GM18951 (cell line): ENCODE results near the gene JPT1.

Experiments
- POLR2A ChIP-seq: IDR thresholded peaks from 4 replicates; pipeline ENCODE4 v1.6.1; 2011; ENCODE audit warnings: mild to moderate bottlenecking; ENCODE audit not compliant: insufficient read length, insufficient read depth; ENCODE audit errors: extremely low read depth
- in situ Hi-C: fragments of 300-500 bp; cut with MboI; formaldehyde crosslinking; loops from one replicate; pipeline ENCODE4 v1.12.0; 2022; ENCODE audit warnings: low sequenced_read_pairs, mixed read lengths, inconsistent platforms; ENCODE audit not compliant: unreplicated experiment

The JPT1 gene

GRCh38 chr17:75130632-75131277 is 23.6 kb downstream of the JPT1 start:
- in situ Hi-C loops: loop anchor here (25.0 kb wide), 1 partner anchor 1807 kb away; no protein-coding TSS in a partner anchor
- no peak for TF ChIP-seq POLR2A

- in situ Hi-C loops: loop anchor here (25.0 kb wide), 1 partner anchor 1807 kb away; no protein-coding TSS in a partner anchor
- TF ChIP-seq POLR2A: peak; percentile 10
Observed at GRCh38 chr17:75130059-75130631, 24.2 kb downstream of the JPT1 start.

GRCh38 chr17:75129576-75129975 is 24.7 kb downstream of the JPT1 start:
- in situ Hi-C loops: loop anchor here (25.0 kb wide), 1 partner anchor 1808 kb away; no protein-coding TSS in a partner anchor
- no peak for TF ChIP-seq POLR2A

- no peak for TF ChIP-seq POLR2A
- in situ Hi-C loops: loop anchor here (25.0 kb wide), 1 partner anchor 1808 kb away; no protein-coding TSS in a partner anchor
Observed at GRCh38 chr17:75128694-75129505, 25.4 kb downstream of the JPT1 start.

- in situ Hi-C loops: loop anchor here (25.0 kb wide), 1 partner anchor 1809 kb away; no protein-coding TSS in a partner anchor
Observed at GRCh38 chr17:75127936-75128335, 26.4 kb downstream of the JPT1 start.

GRCh38 chr17:75126954-75127353 is 27.4 kb downstream of the JPT1 start:
- in situ Hi-C loops: loop anchor here (25.0 kb wide), 1 partner anchor 1810 kb away; no protein-coding TSS in a partner anchor
- no peak for TF ChIP-seq POLR2A

GRCh38 chr17:75125984-75126383 is 28.3 kb downstream of the JPT1 start:
- peak; percentile 28 for TF ChIP-seq POLR2A
- in situ Hi-C loops: loop anchor here (25.0 kb wide), 1 partner anchor 1811 kb away; no protein-coding TSS in a partner anchor

- in situ Hi-C loops: loop anchor here (25.0 kb wide), 1 partner anchor 1813 kb away; no protein-coding TSS in a partner anchor
- no peak for TF ChIP-seq POLR2A
Observed at GRCh38 chr17:75124819-75125162, 29.5 kb downstream of the JPT1 start.

GRCh38 chr17:75124041-75124818 is 30.1 kb downstream of the JPT1 start:
- TF ChIP-seq POLR2A: no peak
- in situ Hi-C loops: no loop called here

GRCh38 chr17:75118307-75118706 is 36.0 kb downstream of the JPT1 start:
- no peak for TF ChIP-seq POLR2A
- in situ Hi-C loops: no loop called here

- in situ Hi-C loops: no loop called here
- no peak for TF ChIP-seq POLR2A
Observed at GRCh38 chr17:75116737-75117136, 37.6 kb downstream of the JPT1 start.

- TF ChIP-seq POLR2A: no peak
- in situ Hi-C loops: no loop called here
Observed at GRCh38 chr17:75115555-75115954, 38.8 kb downstream of the JPT1 start.
